ENCODE results near the gene ATXN1. TPM values are rescaled to one million over a fixed set of nuclear protein-coding genes. Genes with fewer than 3 reads are reported as not detected.

Gene ATXN1
- total RNA-seq, 1 experiment from 2014 or later: 5.6 TPM

DNA sequence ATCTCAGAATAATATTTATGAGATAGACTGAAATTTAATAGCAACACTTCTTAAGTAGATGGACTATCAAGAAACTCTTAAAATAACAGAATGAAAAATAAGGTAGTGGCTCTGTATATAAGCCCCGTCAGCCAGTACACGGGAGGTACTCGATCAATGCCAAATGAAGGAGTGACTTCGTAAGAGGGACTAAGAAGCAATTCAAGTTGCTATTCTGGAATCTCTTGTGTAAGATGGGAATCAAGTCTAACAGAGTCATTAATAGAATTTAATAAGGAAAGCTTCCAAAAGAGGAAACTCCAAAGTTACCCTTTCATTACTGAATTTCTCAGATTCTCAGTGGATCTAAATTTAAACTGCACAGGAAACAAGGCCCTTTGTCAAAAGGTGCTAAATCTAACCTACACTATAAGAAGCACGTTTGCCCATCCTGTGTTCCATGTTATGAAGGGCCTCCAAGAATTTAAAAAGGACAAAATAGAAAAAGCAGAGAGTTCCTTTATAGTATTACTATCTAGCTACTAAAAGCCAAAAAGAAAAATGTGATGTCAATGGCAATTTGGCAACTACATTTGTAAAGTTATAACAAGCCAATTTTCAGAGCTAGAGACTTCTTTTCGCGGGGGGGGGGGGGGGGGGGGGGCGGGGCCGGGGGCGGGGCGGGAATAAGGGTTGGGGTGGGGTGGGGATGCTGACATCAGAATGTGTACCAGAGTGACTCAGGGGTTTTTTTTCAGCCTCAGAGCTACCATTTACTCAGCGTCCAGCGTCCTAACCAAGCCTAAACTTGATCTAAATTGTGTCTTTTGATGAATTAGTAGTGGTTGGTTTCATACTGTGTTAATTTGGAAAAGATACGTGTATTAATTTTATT lies 322.3 kb downstream of the ATXN1 start:
- Histone ChIP-seq H3K9ac (ENCODE audit: extremely low read depth, insufficient read length, low read length) (no peak overlapping the region), H3K4me2 (ENCODE audit: insufficient read depth, insufficient read length, low read length) (no peak overlapping the region), H3K27ac (ENCODE audit: insufficient read length, low read depth, low read length) (no peak overlapping the region), H3K18ac (ENCODE audit: insufficient read length, low read depth, low read length) (no peak overlapping the region), H2AFZ (ENCODE audit: low read length) (no peak overlapping the region), H2BK20ac (ENCODE audit: low read depth, low read length, poor library complexity, severe bottlenecking) (no peak overlapping the region), H3K4ac (ENCODE audit: low read depth, low read length) (no peak overlapping the region), H3K23me2 (ENCODE audit: insufficient read length, low read depth, low read length, poor library complexity, severe bottlenecking) (no peaks in the 10 kb centered on the region), H2BK5ac (ENCODE audit: insufficient read length, low read length) (no peak overlapping the region), H2BK15ac (ENCODE audit: low read depth, low read length) (no peak overlapping the region), H3T11ph (ENCODE audit: low read length) (no peak overlapping the region), H2BK12ac (ENCODE audit: insufficient read length, low read depth, low read length) (no peak overlapping the region), H3K56ac (ENCODE audit: insufficient read length, low read depth, low read length) (no peak overlapping the region), H4K8ac (replicated peaks; ENCODE audit: insufficient read length, low read depth, low read length) (no peak overlapping the region), H2BK120ac (ENCODE audit: low read depth, low read length, poor library complexity, severe bottlenecking) (no peak overlapping the region), H3K79me2 (ENCODE audit: insufficient read depth, low read length) (no peaks in the 10 kb centered on the region), H4K20me1 (ENCODE audit: control insufficient read depth, insufficient read depth, insufficient read length) (no peaks in the 10 kb centered on the region), H3K14ac (ENCODE audit: insufficient read depth, low read length) (no peak overlapping the region), H3K79me1 (ENCODE audit: insufficient read depth, low read depth, low read length, poor library complexity, severe bottlenecking) (no peaks in the 10 kb centered on the region), H2AK5ac (ENCODE audit: insufficient read length, low read length) (no peak overlapping the region), H3K23ac (ENCODE audit: insufficient read length, low read depth, low read length) (no peak overlapping the region), H4K91ac (ENCODE audit: insufficient read length, low read depth, low read length) (no peak overlapping the region), H3K27me3 (ENCODE audit: insufficient read depth, low read length) (no peaks in the 10 kb centered on the region), H3K4me1 (ENCODE audit: insufficient read depth, low read length) (no peaks in the 10 kb centered on the region), H3K9me3 (ENCODE audit: control insufficient read depth, low read depth, low read length) (no peaks in the 10 kb centered on the region), H4K5ac (ENCODE audit: insufficient read length, low read depth, low read length) (no peak overlapping the region)
- H3K27ac Mint-ChIP-seq: no peak overlapping the region; a peak in 1 of 7 replicates
- no peaks in the 10 kb centered on the region for H3K27me3 Mint-ChIP-seq (ENCODE audit: low read depth)
- H3K36me3 Mint-ChIP-seq (ENCODE audit: insufficient read depth in 1 of 3, low read depth in 3 of 3): no peaks in the 10 kb centered on the region
- no peak overlapping the region for H3K4me3 Mint-ChIP-seq
- no peaks in the 10 kb centered on the region for H3K9me3 Mint-ChIP-seq
- no peaks in the 10 kb centered on the region for H3K4me1 Mint-ChIP-seq
- DNase-seq: no peak
- TF ChIP-seq, protein P1, sequence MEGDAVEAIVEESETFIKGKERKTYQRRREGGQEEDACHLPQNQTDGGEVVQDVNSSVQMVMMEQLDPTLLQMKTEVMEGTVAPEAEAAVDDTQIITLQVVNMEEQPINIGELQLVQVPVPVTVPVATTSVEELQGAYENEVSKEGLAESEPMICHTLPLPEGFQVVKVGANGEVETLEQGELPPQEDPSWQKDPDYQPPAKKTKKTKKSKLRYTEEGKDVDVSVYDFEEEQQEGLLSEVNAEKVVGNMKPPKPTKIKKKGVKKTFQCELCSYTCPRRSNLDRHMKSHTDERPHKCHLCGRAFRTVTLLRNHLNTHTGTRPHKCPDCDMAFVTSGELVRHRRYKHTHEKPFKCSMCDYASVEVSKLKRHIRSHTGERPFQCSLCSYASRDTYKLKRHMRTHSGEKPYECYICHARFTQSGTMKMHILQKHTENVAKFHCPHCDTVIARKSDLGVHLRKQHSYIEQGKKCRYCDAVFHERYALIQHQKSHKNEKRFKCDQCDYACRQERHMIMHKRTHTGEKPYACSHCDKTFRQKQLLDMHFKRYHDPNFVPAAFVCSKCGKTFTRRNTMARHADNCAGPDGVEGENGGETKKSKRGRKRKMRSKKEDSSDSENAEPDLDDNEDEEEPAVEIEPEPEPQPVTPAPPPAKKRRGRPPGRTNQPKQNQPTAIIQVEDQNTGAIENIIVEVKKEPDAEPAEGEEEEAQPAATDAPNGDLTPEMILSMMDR (conservative IDR thresholded peaks at IDR 0.05): no peak
- WGBS (ENCODE audit: extremely low coverage, insufficient read length, low lambda C conversion rate): no CpG with 5 or more reads among the region's 14 CpGs
